ENCODE measurements around the gene PPP1R17.
A peak's percentile ranks its signal among the peaks of the same experiment; 100 is the strongest.

The PPP1R17 gene

GRCh38 chr7:31702354-31702753 lies 15.3 kb downstream of the PPP1R17 start:
- Histone ChIP-seq H3K27me3 (replicated peaks; ENCODE audit: control insufficient read depth, insufficient read depth, low read length) (peaks cover 13% of the 10 kb centered on the region), H3K4me1 (ENCODE audit: control insufficient read depth, insufficient read depth, low read length) (no peaks in the 10 kb centered on the region), H3K9me3 (ENCODE audit: control insufficient read depth, low read length) (no peaks in the 10 kb centered on the region), H3K9ac (ENCODE audit: low read length) (no peak overlapping the region), H3K4me3 (ENCODE audit: low read length) (no peak overlapping the region), H3K36me3 (ENCODE audit: control insufficient read depth, insufficient read depth, low read length, severe bottlenecking) (no peaks in the 10 kb centered on the region)
- no peak for DNase-seq (ENCODE audit: low read depth)

GRCh38 chr7:31705377-31705776 lies 18.4 kb downstream of the PPP1R17 start:
- no peaks in the 10 kb centered on the region for H3K4me1 ChIP-seq (ENCODE audit: control insufficient read depth, insufficient read depth, low read length)
- H3K9me3 ChIP-seq (ENCODE audit: control insufficient read depth, low read length) = no peaks in the 10 kb centered on the region
- peaks cover 8% of the 10 kb centered on the region for H3K27me3 ChIP-seq (replicated peaks; ENCODE audit: control insufficient read depth, insufficient read depth, low read length)
- no peak for DNase-seq (ENCODE audit: low read depth)
- no peak overlapping the region for H3K9ac ChIP-seq (ENCODE audit: low read length)
- no peaks in the 10 kb centered on the region for H3K36me3 ChIP-seq (ENCODE audit: control insufficient read depth, insufficient read depth, low read length, severe bottlenecking)
- H3K4me3 ChIP-seq (ENCODE audit: low read length) = no peak overlapping the region

GRCh38 chr7:31707089-31707488 lies 20.1 kb downstream of the PPP1R17 start:
- peaks cover 8% of the 10 kb centered on the region for H3K27me3 ChIP-seq (replicated peaks; ENCODE audit: control insufficient read depth, insufficient read depth, low read length)
- H3K36me3 ChIP-seq (ENCODE audit: control insufficient read depth, insufficient read depth, low read length, severe bottlenecking) = no peaks in the 10 kb centered on the region
- H3K4me1 ChIP-seq (ENCODE audit: control insufficient read depth, insufficient read depth, low read length) = no peaks in the 10 kb centered on the region
- no peak overlapping the region for H3K4me3 ChIP-seq (ENCODE audit: low read length)
- DNase-seq (ENCODE audit: low read depth) = no peak
- no peaks in the 10 kb centered on the region for H3K9me3 ChIP-seq (ENCODE audit: control insufficient read depth, low read length)
- H3K9ac ChIP-seq (ENCODE audit: low read length) = no peak overlapping the region

GRCh38 chr7:31710171-31710570 lies 23.2 kb downstream of the PPP1R17 start:
- no peak for DNase-seq (ENCODE audit: low read depth)
- Histone ChIP-seq H3K9me3 (ENCODE audit: control insufficient read depth, low read length) (no peaks in the 10 kb centered on the region), H3K4me3 (ENCODE audit: low read length) (no peak overlapping the region), H3K4me1 (ENCODE audit: control insufficient read depth, insufficient read depth, low read length) (no peaks in the 10 kb centered on the region), H3K36me3 (ENCODE audit: control insufficient read depth, insufficient read depth, low read length, severe bottlenecking) (no peaks in the 10 kb centered on the region), H3K27me3 (replicated peaks; ENCODE audit: control insufficient read depth, insufficient read depth, low read length) (peaks cover 5% of the 10 kb centered on the region), H3K9ac (ENCODE audit: low read length) (no peak overlapping the region)

DNA sequence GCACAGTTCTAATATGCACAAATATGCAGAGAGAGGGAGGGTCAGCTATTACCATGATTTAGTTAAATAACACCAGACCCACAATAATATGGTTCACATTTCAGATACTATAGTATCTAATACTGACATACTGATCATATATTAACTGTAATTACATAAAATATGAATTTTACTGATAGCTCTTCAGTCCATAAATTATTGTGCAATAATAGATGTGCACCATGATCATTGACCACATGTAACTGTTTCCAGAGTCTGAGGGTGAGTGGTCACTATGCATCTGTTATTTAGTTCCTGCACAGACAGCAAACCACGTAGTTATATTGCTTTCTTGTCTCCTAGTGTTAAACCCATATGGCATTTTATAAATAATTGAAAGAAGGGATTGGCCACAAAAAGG lies 29.3 kb downstream of the PPP1R17 start:
- H3K27me3 ChIP-seq (replicated peaks; ENCODE audit: control insufficient read depth, insufficient read depth, low read length) = peaks cover 7% of the 10 kb centered on the region
- H3K4me1 ChIP-seq (ENCODE audit: control insufficient read depth, insufficient read depth, low read length) = no peaks in the 10 kb centered on the region
- no peak overlapping the region for H3K9ac ChIP-seq (ENCODE audit: low read length)
- no peak overlapping the region for H3K4me3 ChIP-seq (ENCODE audit: low read length)
- H3K9me3 ChIP-seq (ENCODE audit: control insufficient read depth, low read length) = no peaks in the 10 kb centered on the region
- no peaks in the 10 kb centered on the region for H3K36me3 ChIP-seq (ENCODE audit: control insufficient read depth, insufficient read depth, low read length, severe bottlenecking)
- no peak for DNase-seq (ENCODE audit: low read depth)

GRCh38 chr7:31720366-31720765 lies 33.4 kb downstream of the PPP1R17 start:
- H3K4me1 ChIP-seq (ENCODE audit: control insufficient read depth, insufficient read depth, low read length) = no peaks in the 10 kb centered on the region
- no peak overlapping the region for H3K9ac ChIP-seq (ENCODE audit: low read length)
- no peaks in the 10 kb centered on the region for H3K36me3 ChIP-seq (ENCODE audit: control insufficient read depth, insufficient read depth, low read length, severe bottlenecking)
- H3K9me3 ChIP-seq (ENCODE audit: control insufficient read depth, low read length) = no peaks in the 10 kb centered on the region
- peaks cover 20% of the 10 kb centered on the region for H3K27me3 ChIP-seq (replicated peaks; ENCODE audit: control insufficient read depth, insufficient read depth, low read length)
- H3K4me3 ChIP-seq (ENCODE audit: low read length) = no peak overlapping the region
- no peak for DNase-seq (ENCODE audit: low read depth)

DNA sequence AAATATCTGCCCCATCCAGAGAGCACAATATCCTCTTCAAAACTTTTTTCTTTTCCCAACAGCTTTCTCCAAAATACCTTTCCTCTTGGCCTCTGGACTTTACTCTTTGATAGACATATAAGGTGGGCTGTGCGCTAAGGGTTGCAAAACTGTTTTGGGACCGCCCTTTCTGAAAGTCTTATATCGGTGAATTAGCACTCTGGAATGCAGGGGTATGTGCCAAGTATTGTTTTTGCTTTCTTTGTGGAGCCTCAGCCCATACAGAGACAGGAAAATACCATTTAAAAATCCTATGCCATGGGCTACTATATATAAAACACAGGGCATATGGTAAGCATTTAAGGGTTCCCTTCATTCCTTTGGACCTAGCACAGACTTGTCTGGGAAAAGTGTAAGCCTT lies 37.7 kb downstream of the PPP1R17 start:
- H3K9me3 ChIP-seq (ENCODE audit: control insufficient read depth, low read length) = no peaks in the 10 kb centered on the region
- no peak overlapping the region for H3K9ac ChIP-seq (ENCODE audit: low read length)
- H3K27me3 ChIP-seq (replicated peaks; ENCODE audit: control insufficient read depth, insufficient read depth, low read length) = peaks cover 14% of the 10 kb centered on the region
- no peaks in the 10 kb centered on the region for H3K36me3 ChIP-seq (ENCODE audit: control insufficient read depth, insufficient read depth, low read length, severe bottlenecking)
- no peaks in the 10 kb centered on the region for H3K4me1 ChIP-seq (ENCODE audit: control insufficient read depth, insufficient read depth, low read length)
- no peak for DNase-seq (ENCODE audit: low read depth)
- no peak overlapping the region for H3K4me3 ChIP-seq (ENCODE audit: low read length)

- H3K4me1 ChIP-seq (ENCODE audit: control insufficient read depth, insufficient read depth, low read length) = peaks cover 4% of the 10 kb centered on the region
- no peak overlapping the region for H3K9ac ChIP-seq (ENCODE audit: low read length)
- peaks cover 10% of the 10 kb centered on the region for H3K27me3 ChIP-seq (replicated peaks; ENCODE audit: control insufficient read depth, insufficient read depth, low read length)
- no peaks in the 10 kb centered on the region for H3K36me3 ChIP-seq (ENCODE audit: control insufficient read depth, insufficient read depth, low read length, severe bottlenecking)
- no peak for DNase-seq (ENCODE audit: low read depth)
- H3K4me3 ChIP-seq (ENCODE audit: low read length) = no peak overlapping the region
- H3K9me3 ChIP-seq (ENCODE audit: control insufficient read depth, low read length) = no peaks in the 10 kb centered on the region
These were observed 42.3 kb downstream of the PPP1R17 start for GRCh38 chr7:31729195-31729804.

GRCh38 chr7:31734456-31734855 lies 47.4 kb downstream of the PPP1R17 start:
- no peaks in the 10 kb centered on the region for H3K36me3 ChIP-seq (ENCODE audit: control insufficient read depth, insufficient read depth, low read length, severe bottlenecking)
- H3K4me1 ChIP-seq (ENCODE audit: control insufficient read depth, insufficient read depth, low read length) = peaks cover 5% of the 10 kb centered on the region
- peaks cover 10% of the 10 kb centered on the region for H3K27me3 ChIP-seq (replicated peaks; ENCODE audit: control insufficient read depth, insufficient read depth, low read length)
- peak; percentile 33 for DNase-seq (ENCODE audit: low read depth)
- H3K4me3 ChIP-seq (ENCODE audit: low read length) = no peak overlapping the region
- H3K9me3 ChIP-seq (ENCODE audit: control insufficient read depth, low read length) = no peaks in the 10 kb centered on the region
- no peak overlapping the region for H3K9ac ChIP-seq (ENCODE audit: low read length)

- no peaks in the 10 kb centered on the region for H3K9me3 ChIP-seq (ENCODE audit: control insufficient read depth, low read length)
- no peak overlapping the region for H3K9ac ChIP-seq (ENCODE audit: low read length)
- H3K4me1 ChIP-seq (ENCODE audit: control insufficient read depth, insufficient read depth, low read length) = peaks cover 5% of the 10 kb centered on the region
- no peaks in the 10 kb centered on the region for H3K36me3 ChIP-seq (ENCODE audit: control insufficient read depth, insufficient read depth, low read length, severe bottlenecking)
- H3K27me3 ChIP-seq (replicated peaks; ENCODE audit: control insufficient read depth, insufficient read depth, low read length) = peaks cover 5% of the 10 kb centered on the region
- no peak overlapping the region for H3K4me3 ChIP-seq (ENCODE audit: low read length)
- DNase-seq (ENCODE audit: low read depth) = peak; percentile 87
These were observed 49.3 kb downstream of the PPP1R17 start for GRCh38 chr7:31735991-31736982.

DNA sequence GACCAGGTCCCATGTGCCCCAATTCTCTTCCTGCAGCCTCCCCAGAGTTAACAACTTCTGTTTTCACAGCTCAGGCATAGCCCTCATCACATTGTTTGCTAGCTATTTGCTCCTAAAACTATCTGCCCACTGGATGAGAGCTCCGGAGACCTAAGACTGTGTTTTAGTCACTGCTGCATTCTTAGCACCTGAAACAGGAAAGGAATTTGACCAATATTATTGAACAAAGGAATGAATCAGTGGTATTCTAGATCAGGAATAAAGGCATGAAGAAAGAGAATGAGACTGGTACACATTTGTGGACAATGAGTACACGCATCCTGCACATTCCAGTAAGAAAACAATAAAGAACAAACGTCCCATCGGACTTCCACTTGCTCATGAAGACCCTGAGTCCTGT lies 54.8 kb downstream of the PPP1R17 start:
- Histone ChIP-seq H3K4me3 (ENCODE audit: low read length) (no peak overlapping the region), H3K36me3 (ENCODE audit: control insufficient read depth, insufficient read depth, low read length, severe bottlenecking) (no peaks in the 10 kb centered on the region), H3K9me3 (ENCODE audit: control insufficient read depth, low read length) (no peaks in the 10 kb centered on the region), H3K27me3 (replicated peaks; ENCODE audit: control insufficient read depth, insufficient read depth, low read length) (no peaks in the 10 kb centered on the region), H3K9ac (ENCODE audit: low read length) (no peak overlapping the region), H3K4me1 (ENCODE audit: control insufficient read depth, insufficient read depth, low read length) (no peaks in the 10 kb centered on the region)
- no peak for DNase-seq (ENCODE audit: low read depth)

Measured in adipocyte (in vitro differentiated cells).